ENCODE data around the gene IFIT5. TPM values are rescaled to one million over a fixed set of nuclear protein-coding genes. Genes with fewer than 3 reads are reported as not detected.

The IFIT5 gene
- total RNA-seq, 2 experiments from 2014 or later = 25.2 to 25.9 TPM

DNA sequence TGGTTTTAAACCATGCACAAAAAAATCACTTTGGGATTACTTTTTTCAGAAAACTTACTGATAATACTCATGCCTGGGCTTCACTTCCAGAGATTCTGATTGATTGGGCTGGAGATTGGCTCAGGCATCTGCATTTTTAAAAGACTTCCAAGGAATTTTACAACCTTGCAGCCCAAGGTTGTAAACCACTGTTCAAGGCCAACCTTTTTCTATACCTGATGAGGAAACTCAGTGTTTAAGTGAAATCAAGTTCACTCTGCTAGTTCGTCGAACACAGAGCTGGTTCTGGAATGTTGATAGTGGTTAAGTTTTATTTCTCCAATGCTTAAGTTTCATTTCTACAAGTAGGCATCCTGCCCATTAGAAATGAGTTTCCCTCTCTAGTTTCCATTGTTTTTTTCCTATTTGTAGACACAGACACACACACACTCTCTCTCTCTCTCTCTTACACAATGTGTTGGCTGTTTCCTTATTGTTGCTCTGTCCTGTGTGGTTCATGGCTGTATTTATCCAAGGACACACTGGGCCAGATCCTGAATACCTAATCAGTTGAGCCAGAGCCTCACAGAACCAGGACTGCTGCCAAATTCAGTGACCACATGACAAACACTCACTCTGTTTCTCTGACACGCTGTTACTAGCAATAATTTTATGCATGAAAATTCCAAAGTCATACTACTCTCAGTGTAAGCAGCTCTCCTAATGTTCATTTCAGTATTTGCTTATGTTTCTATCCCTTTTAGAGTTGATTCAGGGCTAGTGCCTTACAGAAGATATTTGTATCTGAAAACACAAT, 40.3 kb upstream of the IFIT5 start:
- Histone ChIP-seq H3K27me3 (ENCODE audit: control insufficient read depth in 1 of 2, insufficient read depth in 2 of 2, low read length in 2 of 2) (no peaks in the 10 kb centered on the region), H3K36me3 (ENCODE audit: insufficient read depth, low read length) (no peaks in the 10 kb centered on the region), H3K9me3 (ENCODE audit: control insufficient read depth in 1 of 2, insufficient read depth in 1 of 2, low read length in 2 of 2) (no peaks in the 10 kb centered on the region), H3K4me1 (ENCODE audit: insufficient read depth, low read length) (no peaks in the 10 kb centered on the region), H3K27ac (ENCODE audit: low read depth in 1 of 2, low read length in 2 of 2) (no peak overlapping the region), H3K4me3 (ENCODE audit: low read length) (no peak overlapping the region)
- ATAC-seq (ENCODE audit: poor library complexity) (no peak), DNase-seq (no peak)
- Mint-ChIP-seq H3K4me3 (no peak overlapping the region), H3K27me3 (no peaks in the 10 kb centered on the region), H3K36me3 (ENCODE audit: low read depth) (no peaks in the 10 kb centered on the region), H3K4me1 (ENCODE audit: low read depth) (no peaks in the 10 kb centered on the region), H3K27ac (no peak overlapping the region), H3K9me3 (no peaks in the 10 kb centered on the region)
- POLR2A ChIA-PET = no interaction called here
- TF ChIP-seq CTCF (IDR thresholded peaks at IDR 0.05) = no peak
- CTCF ChIA-PET = no interaction called here
- intact Hi-C loops (cut with DNase I, micrococcal nuclease) = loop anchor here in 1 of 2 experiments (5.0 kb wide), 1 partner anchor 188 kb away; no protein-coding TSS in a partner anchor

GRCh38 chr10:89374713-89375141, 39.6 kb upstream of the IFIT5 start:
- H3K4me1 ChIP-seq (ENCODE audit: insufficient read depth, low read length) = no peaks in the 10 kb centered on the region
- Mint-ChIP-seq H3K36me3 (ENCODE audit: low read depth) (no peaks in the 10 kb centered on the region), H3K4me1 (ENCODE audit: low read depth) (no peaks in the 10 kb centered on the region), H3K27me3 (no peaks in the 10 kb centered on the region), H3K4me3 (no peak overlapping the region), H3K9me3 (no peaks in the 10 kb centered on the region), H3K27ac (no peak overlapping the region)
- ATAC-seq (ENCODE audit: poor library complexity) (no peak), DNase-seq (no peak)
- CTCF ChIA-PET = no interaction called here
- intact Hi-C loops (cut with DNase I, micrococcal nuclease) = loop anchor here in 1 of 2 experiments (5.0 kb wide), 1 partner anchor 188 kb away; no protein-coding TSS in a partner anchor
- H3K36me3 ChIP-seq (ENCODE audit: insufficient read depth, low read length) = no peaks in the 10 kb centered on the region
- no peak for TF ChIP-seq CTCF (IDR thresholded peaks at IDR 0.05)
- no peaks in the 10 kb centered on the region for H3K27me3 ChIP-seq (ENCODE audit: control insufficient read depth in 1 of 2, insufficient read depth in 2 of 2, low read length in 2 of 2)
- POLR2A ChIA-PET = no interaction called here
- no peak overlapping the region for H3K27ac ChIP-seq (ENCODE audit: low read depth in 1 of 2, low read length in 2 of 2)
- H3K4me3 ChIP-seq (ENCODE audit: low read length) = no peak overlapping the region
- no peaks in the 10 kb centered on the region for H3K9me3 ChIP-seq (ENCODE audit: control insufficient read depth in 1 of 2, insufficient read depth in 1 of 2, low read length in 2 of 2)

- DNase-seq = no peak
- Mint-ChIP-seq H3K9me3 (no peaks in the 10 kb centered on the region), H3K27ac (no peak within 1 kb of the TSS), H3K4me1 (ENCODE audit: low read depth) (no peaks in the 10 kb centered on the region), H3K36me3 (ENCODE audit: low read depth) (no peaks in the 10 kb centered on the region), H3K27me3 (no peaks in the 10 kb centered on the region), H3K4me3 (no peak within 1 kb of the TSS)
- intact Hi-C loops (cut with DNase I, micrococcal nuclease) = no loop called here
- no peak for ATAC-seq (ENCODE audit: poor library complexity)
- no peaks in the 10 kb centered on the region for H3K4me1 ChIP-seq (ENCODE audit: insufficient read depth, low read length)
- no peak within 1 kb of the TSS for H3K4me3 ChIP-seq (ENCODE audit: low read length)
- H3K27ac ChIP-seq (ENCODE audit: low read depth in 1 of 2, low read length in 2 of 2) = no peak within 1 kb of the TSS
- no peaks in the 10 kb centered on the region for H3K27me3 ChIP-seq (ENCODE audit: control insufficient read depth in 1 of 2, insufficient read depth in 2 of 2, low read length in 2 of 2)
- no peaks in the 10 kb centered on the region for H3K36me3 ChIP-seq (ENCODE audit: insufficient read depth, low read length)
- ChIA-PET CTCF (no interaction called here), POLR2A (no interaction called here)
- H3K9me3 ChIP-seq (ENCODE audit: control insufficient read depth in 1 of 2, insufficient read depth in 1 of 2, low read length in 2 of 2) = no peaks in the 10 kb centered on the region
- TF ChIP-seq CTCF (IDR thresholded peaks at IDR 0.05) = no peak
Measured at GRCh38 chr10:89377705-89378637, 36.4 kb upstream of the IFIT5 start, which contains the start of gene IFIT1B. IFIT1B (plus strand) TSS chr10:89378056; CDS start chr10:89378136, 80 bp downstream.
